HK-2 (cell line): Measurements from ENCODE around the gene ANAPC1.
"Not testable (repeated sequence)": the region's sequence is repeated elsewhere in the genome, so short reads cannot be mapped to it uniquely, and the experiment has no call there.

ENCODE experiments used
- DNase-seq: peaks from one replicate; pipeline ENCODE4 v3.0.0-alpha.2; 2018; ENCODE audit not compliant: unreplicated experiment

Gene ANAPC1

GRCh38 chr2:111904726-111905474 lies 20.9 kb upstream of the ANAPC1 start:
- no peak for DNase-seq

DNA sequence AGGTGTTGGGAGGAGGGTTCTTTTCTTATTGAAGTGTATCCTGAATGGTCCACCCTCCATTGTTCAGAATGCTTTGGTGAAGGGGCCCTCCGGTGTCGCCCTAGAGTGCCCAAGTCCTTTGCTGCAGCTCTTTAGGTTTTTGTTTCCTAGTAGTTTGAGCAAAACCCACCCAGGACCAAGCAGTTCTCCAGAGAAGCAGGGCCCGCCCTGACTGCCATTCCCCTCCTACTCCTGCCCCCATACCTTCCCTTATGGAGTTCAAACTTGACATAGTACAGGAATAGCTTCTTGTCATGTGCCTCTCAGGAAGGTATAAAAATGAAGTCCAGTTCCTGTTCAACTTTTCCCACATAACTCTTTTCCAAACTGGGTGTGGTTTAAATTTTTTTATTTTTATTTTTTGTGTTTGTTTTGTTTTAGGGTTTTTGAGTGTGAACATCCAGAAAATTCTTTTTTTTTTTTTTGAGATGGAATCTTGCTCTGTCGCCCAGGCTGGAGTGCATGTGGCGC lies 20.0 kb upstream of the ANAPC1 start:
- DNase-seq: no peak

DNA sequence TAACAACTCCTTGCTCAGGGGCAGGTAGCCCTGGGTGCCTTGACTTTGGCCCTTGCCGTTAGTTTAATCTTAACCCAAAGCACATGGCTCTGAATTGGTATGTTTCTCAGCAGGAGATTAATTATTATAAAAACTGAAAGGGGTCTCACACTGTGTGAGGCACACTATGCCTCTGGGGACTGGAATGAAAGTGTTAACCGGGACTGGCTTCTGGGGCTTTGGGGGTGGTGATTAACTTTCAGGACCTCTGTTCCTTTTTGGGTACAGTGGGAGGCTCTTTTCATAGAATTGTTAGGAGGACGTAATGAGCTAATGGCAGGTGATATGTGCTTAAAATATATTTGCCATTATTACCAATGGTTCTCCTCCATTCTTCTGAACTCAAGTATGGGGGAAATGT lies 19.5 kb upstream of the ANAPC1 start:
- no peak for DNase-seq

DNA sequence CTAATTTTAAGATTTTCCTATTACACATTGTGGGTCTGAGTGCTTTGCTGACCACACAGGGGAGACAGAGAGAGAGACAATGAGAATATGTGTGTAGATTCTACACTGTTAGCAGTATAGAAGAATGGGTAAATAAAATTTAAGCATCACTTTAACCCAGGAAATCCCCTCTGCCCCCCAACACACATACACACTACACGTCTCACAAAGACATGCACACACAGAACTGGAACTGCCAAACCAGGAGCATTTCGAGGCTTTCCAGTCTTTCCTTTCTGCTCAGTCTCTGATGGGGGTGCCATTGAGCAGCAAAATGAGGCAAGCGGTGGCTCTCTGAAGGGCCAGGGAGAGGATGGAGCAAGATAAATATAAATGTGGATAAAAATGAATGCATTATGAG lies 16.9 kb upstream of the ANAPC1 start:
- DNase-seq: peak; percentile 22

DNA sequence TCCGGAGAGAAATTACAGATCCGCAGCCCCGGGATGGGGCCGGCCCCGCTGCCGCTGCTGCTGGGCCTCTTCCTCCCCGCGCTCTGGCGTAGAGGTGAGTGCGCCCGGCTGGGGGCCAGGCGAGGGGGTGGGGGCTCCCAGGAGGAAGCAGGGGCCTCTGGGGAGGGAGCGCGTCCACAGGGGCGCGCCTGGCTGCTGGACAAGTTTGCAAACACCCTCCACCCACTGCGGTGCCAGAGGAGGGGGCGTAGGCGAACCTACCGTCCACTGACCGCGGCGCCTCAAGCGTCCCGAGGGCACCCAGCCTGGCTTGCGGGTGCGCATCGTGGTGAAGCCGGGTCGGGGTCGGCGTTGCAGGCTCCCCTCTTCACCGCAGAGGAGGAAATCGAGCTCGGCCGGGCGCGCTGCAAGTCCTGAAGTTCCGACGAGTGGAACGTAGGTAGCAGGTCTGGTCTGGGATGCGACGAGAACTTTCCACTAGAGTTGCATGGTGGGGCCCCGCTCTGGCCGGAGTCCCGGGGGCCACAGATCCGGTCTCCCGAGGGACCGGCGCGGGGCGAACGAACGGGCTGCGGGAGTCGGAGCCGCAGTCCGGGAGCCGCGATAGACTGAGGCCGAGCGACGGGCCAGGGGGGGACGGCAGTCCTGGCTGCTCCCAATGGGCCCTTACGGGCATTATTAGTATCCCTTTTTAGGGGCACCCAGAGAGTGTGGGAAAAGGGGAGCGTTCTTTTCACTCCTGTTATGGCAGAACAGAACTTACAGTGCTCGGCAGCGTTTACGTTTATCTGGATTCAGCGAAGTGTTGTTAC lies 14.9 kb upstream of the ANAPC1 start:
- DNase-seq: no peak

DNA sequence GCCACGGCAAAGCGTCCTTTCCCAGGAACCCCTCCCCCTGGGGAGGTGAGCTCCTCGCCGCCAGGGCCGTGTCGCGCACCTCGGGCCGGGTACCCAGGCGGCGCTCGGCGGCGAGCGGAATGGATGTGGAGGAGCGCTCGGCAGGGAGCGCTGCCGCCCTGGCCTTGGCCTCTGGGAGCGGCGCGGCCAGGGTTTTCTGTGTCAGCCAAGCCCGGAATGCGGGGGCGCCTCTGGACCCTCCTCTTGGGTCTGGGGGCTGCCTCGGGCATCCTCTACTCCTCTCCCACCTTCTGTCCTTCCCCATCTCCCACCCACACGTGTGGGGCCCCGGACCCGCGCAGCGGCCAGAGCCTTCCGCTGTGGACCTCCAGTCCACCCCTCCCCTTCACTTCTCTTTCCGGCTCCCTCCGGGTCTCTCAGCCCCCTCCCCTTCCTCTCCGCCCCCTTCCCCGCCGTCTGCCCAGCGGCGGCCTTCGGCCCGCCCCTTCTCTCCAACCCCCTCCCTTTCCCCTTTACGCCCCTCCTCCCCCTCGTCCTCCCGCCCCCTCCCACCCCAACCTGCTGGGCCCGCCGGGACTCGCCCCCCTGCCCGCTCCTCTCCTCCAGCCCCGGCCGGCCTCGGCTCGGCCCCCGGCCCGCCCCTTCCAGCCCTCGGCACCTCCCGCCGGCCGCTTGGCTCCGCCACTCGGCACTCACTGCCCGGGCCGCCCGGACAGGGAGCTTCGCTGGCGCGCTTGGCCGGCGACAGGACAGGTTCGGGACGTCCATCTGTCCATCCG lies 14.1 kb upstream of the ANAPC1 start, which contains the start of gene MERTK:
Gene MERTK (plus strand): TSS at position 684 of the 779 bp plus-strand sequence. CDS start 129 bp downstream, outside the sequence.
- DNase-seq: peak; percentile 82

DNA sequence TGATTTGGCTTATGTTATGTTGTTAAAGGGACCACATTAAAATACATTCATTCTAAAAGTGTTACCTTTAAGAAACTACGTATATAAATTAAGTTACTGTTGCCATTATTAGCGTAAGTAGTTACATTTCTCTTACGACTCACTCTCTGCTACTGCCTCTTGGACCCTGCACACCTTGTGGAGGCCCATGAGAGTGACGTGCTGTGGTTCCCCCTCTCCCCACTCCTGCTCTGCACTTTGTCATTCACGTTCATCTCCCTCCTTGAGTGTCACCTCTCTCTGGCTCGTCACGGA lies 13.6 kb upstream of the ANAPC1 start:
- DNase-seq: no peak

DNA sequence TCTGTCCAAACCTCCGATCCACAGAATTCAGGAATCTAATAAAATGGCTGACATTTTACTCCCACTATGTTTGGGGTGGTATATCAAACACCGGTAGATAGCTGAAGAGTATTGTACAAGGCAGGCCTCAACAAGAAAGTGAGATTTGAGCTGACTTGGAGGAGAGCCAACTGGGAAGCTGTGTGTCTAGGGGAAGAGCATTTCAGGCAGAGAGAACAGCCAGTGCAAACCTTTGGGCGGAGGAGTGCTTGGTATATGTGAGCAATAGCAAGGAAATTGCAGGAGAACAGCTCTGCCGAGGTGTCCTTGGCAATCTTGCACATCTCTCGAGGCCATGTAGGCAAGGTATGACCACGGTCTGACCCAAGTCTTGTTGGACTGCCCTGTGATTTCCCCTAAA lies 12.6 kb upstream of the ANAPC1 start:
- no peak for DNase-seq

- no peak for DNase-seq
Measured at GRCh38 chr2:111896024-111896423, 12.0 kb upstream of the ANAPC1 start.

DNA sequence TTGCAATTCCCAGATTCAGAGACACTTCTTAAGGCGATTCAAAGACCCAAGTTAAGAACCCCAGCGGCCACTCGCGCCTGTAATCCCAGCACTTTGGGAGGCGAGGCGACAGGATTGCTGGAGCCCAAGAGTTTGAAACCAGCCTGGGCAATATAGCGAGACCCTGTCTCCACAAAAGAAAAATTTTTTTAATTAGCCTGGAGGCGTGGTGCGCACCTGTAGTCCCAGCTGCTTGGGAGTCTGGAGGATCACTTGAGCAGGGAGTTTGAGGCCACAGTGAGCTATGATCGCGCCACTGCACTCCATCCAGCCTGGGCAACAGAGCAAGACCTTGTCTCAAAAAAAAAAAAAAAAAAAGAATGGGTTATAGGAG lies 585 bp upstream of the ANAPC1 start:
- DNase-seq: no peak

- DNase-seq: not testable (repeated sequence)
Measured at GRCh38 chr2:111872806-111873205, 11.2 kb downstream of the ANAPC1 start.

- not testable (repeated sequence) for DNase-seq
Measured at GRCh38 chr2:111865124-111865523, 18.9 kb downstream of the ANAPC1 start.

GRCh38 chr2:111860005-111860404 lies 24.0 kb downstream of the ANAPC1 start:
- not testable (repeated sequence) for DNase-seq

DNA sequence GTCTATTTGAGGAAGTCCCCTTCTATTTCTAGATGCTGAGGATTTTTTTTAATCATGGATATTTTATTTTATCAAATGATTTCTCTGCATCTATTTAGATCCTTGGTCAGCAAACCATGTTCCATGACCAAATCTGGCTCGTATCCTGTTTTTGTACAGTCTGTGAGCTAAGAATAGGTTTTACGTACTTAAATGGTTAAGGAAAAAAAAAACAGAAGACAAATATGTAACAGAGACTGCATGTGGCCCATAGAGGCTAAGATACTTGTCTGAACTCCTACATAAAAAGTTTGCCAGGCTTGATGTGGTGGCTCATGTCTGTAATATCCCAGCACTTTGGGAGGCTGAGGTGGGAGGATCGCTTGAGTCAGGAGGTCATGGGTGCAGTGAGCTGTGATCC lies 31.4 kb downstream of the ANAPC1 start:
- not testable (repeated sequence) for DNase-seq

DNA sequence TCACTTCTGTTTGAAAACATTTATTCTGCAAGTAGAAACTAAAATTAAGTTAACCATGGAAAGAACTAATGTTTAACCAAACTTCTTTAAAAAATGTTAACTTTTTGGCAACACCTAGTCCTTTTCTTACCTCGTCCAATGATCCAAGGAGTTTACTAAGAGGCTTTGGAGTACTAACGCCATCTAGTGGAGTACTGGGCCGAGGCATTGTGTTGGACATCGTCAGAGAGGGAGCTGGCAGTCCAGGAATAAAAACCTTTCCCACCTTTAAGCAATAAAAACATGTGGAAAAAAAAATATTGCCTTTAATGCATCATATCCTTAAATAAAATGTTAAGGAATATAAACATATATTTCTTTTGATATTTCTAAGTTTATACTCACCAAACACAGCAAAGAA lies 33.3 kb downstream of the ANAPC1 start:
- not testable (repeated sequence) for DNase-seq

GRCh38 chr2:111839625-111840282 lies 44.2 kb downstream of the ANAPC1 start:
- DNase-seq: not testable (repeated sequence)

GRCh38 chr2:111838992-111839391 lies 45.0 kb downstream of the ANAPC1 start:
- not testable (repeated sequence) for DNase-seq

- not testable (repeated sequence) for DNase-seq
Measured at GRCh38 chr2:111834221-111834620, 49.8 kb downstream of the ANAPC1 start.

- not testable (repeated sequence) for DNase-seq
Measured at GRCh38 chr2:111830479-111830878, 53.5 kb downstream of the ANAPC1 start.

DNA sequence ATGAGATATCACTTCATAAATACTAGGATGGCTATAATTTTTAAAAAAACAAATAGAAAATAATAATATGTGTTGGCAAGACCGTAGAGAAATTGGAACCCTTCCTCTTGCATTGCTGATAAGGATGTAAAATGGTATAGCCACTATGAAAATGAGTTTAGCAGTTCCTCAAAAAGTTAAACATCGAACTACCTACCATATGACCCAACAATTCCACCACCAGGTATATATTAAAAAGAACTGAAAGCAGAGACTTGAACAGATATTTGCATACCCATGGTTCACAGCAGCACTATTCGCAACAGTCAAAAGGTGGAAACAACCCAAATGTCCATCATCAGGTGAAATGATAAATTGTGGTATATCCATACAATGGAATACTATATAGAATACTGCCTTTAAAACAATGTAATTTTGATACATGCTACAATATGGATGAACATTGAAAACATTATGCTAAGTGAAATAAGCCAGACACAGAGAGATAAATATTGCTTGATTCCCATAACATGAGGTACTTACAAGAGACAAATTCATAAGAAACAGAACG lies 55.7 kb downstream of the ANAPC1 start:
- not testable (repeated sequence) for DNase-seq

DNA sequence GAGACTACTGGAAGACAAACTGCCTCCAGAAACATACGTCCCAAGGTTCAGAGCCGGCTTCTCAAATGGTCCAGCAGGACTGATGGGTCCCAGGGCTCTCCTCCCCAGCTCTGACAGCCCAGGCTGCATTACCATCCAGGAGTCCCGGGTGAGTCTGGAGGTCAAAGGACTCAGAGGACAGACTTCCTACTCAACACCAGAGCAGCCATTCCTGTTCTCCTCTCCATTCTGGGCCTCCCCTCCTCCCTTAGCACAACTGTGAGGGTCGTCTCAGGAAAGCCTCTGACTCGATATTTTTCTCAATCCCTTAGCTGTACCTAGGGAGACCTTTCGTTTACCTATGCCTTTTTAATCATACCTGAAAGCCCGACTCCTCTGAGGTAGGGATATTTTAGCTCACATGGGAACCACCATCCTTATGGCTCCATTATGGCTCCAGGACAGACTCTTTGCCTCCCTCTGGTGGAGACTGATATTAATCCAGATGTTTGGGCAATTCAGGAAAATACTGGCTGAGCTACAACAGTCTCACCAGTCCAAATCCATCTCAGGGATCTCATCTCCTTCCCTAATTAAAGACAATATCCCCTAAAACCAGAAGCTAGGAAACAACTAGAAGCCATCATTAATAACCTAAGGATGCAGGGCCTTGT lies 70.9 kb downstream of the ANAPC1 start:
- not testable (repeated sequence) for DNase-seq
